Measurements from ENCODE around the gene ECHS1.
"Not testable (repeated sequence)": the region's sequence is repeated elsewhere in the genome, so short reads cannot be mapped to it uniquely, and the experiment has no call there.

Gene ECHS1

GRCh38 chr10:133373174-133374090 is at the start of gene ECHS1:
ECHS1 (minus strand) TSS chr10:133373354; CDS start chr10:133373333, 21 bp downstream.
- DNase-seq: peak; percentile 95

- DNase-seq: no peak
Observed at GRCh38 chr10:133422223-133422806, 49.2 kb upstream of the ECHS1 start.

GRCh38 chr10:133421336-133422222 is 48.4 kb upstream of the ECHS1 start:
- DNase-seq: no peak

GRCh38 chr10:133420579-133420978 is 47.4 kb upstream of the ECHS1 start:
- DNase-seq: no peak

GRCh38 chr10:133420028-133420427 is 46.9 kb upstream of the ECHS1 start:
- DNase-seq: no peak

GRCh38 chr10:133419211-133419950 is 46.2 kb upstream of the ECHS1 start:
- no peak for DNase-seq

- DNase-seq: no peak
Observed at GRCh38 chr10:133418289-133418993, 45.3 kb upstream of the ECHS1 start.

- DNase-seq: no peak
Observed at GRCh38 chr10:133415752-133416151, 42.6 kb upstream of the ECHS1 start.

GRCh38 chr10:133414401-133414800 is 41.2 kb upstream of the ECHS1 start:
- DNase-seq: not testable (repeated sequence)

- no peak for DNase-seq
Observed at GRCh38 chr10:133412381-133412711, 39.2 kb upstream of the ECHS1 start.

- DNase-seq: no peak
Observed at GRCh38 chr10:133411523-133412380, 38.6 kb upstream of the ECHS1 start.

- no peak for DNase-seq
Observed at GRCh38 chr10:133405844-133406527, 32.8 kb upstream of the ECHS1 start.

- DNase-seq: no peak
Observed at GRCh38 chr10:133405272-133405671, 32.1 kb upstream of the ECHS1 start.

GRCh38 chr10:133403784-133404183 is 30.6 kb upstream of the ECHS1 start:
- no peak for DNase-seq

- no peak for DNase-seq
Observed at GRCh38 chr10:133403359-133403758, 30.2 kb upstream of the ECHS1 start.

- DNase-seq: no peak
Observed at GRCh38 chr10:133401981-133402725, 29.0 kb upstream of the ECHS1 start.

- no peak for DNase-seq
Observed at GRCh38 chr10:133401500-133401899, 28.3 kb upstream of the ECHS1 start.

GRCh38 chr10:133400624-133401424 is 27.7 kb upstream of the ECHS1 start:
- DNase-seq: no peak

- no peak for DNase-seq
Observed at GRCh38 chr10:133399123-133399601, 26.0 kb upstream of the ECHS1 start.

Measured in activated T-cell treated with anti-CD3 and anti-CD28 coated beads, Interleukin-2, amount 50 U/mL, for 1 hour (primary cell).